Stomach (tissue), 9 donors: ENCODE data around the gene TBATA. TPM values are rescaled to one million over a fixed set of nuclear protein-coding genes. Genes with fewer than 3 reads are reported as not detected.

Experiments
- DNase-seq, 2 donors: peaks; one replicate each; pipeline versions ENCODE4 v3.0.0 to v3.0.0-alpha.2; 2013 to 2019
- H3K27ac ChIP-seq, 5 donors: fragments of 200-600 bp in 4 of 5; sonication (generic) in 4 of 5; one replicate each; pipeline ENCODE4 v1.5.1; 2013 to 2019; ENCODE audit warnings: mild to moderate bottlenecking in 1 of 5, moderate library complexity in 1 of 5
- H3K27me3 ChIP-seq, 3 donors: fragments of 200-600 bp; sonication (generic); one replicate each; pipeline ENCODE4 v1.5.1; 2017 to 2019; ENCODE audit warnings: mixed run types in 1 of 3
- H3K36me3 ChIP-seq, 4 donors: fragments of 200-600 bp; sonication (generic); 1 replicate in 3 of 4; 2 replicates in 1 of 4; pipeline ENCODE4 v1.5.1; 2016 to 2019
- H3K4me1 ChIP-seq, 4 donors: fragments of 200-600 bp; sonication (generic); one replicate each; pipeline ENCODE4 v1.5.1; 2016 to 2019
- H3K4me3 ChIP-seq, 4 donors: fragments of 200-600 bp; sonication (generic) in 3 of 4; one replicate each; pipeline ENCODE4 v1.5.1; 2016 to 2019; ENCODE audit warnings: mild to moderate bottlenecking in 1 of 4
- H3K9me3 ChIP-seq, 4 donors: fragments of 200-600 bp; sonication (generic); one replicate each; pipeline ENCODE4 v1.5.1; 2016 to 2019
- CTCF ChIP-seq, 7 experiments: fragments of 450-650 bp in 4 of 7; fragments of 200-600 bp in 3 of 7; sonication (generic) in 3 of 7; IDR thresholded peaks; one replicate each; pipeline ENCODE4 v1.5.1; 2016 to 2019; ENCODE audit warnings: antibody characterized with exemption in 7 of 7, control low read depth in 2 of 7, mild to moderate bottlenecking in 1 of 7
- EP300 ChIP-seq: sonication (generic); formaldehyde crosslinking; IDR thresholded peaks from one replicate; pipeline ENCODE4 v1.6.1; 2017; ENCODE audit warnings: antibody characterized with exemption
- POLR2A ChIP-seq, 4 donors: fragments of 450-650 bp; IDR thresholded peaks; one replicate each; pipeline ENCODE4 v1.6.1; 2016; ENCODE audit warnings: antibody characterized with exemption in 4 of 4, control low read depth in 2 of 4, mild to moderate bottlenecking in 1 of 4, moderate library complexity in 1 of 4
- POLR2AphosphoS5 ChIP-seq, 3 donors: sonication (generic); formaldehyde crosslinking; IDR thresholded peaks; one replicate each; pipeline ENCODE4 v1.6.1; 2016; ENCODE audit warnings: antibody characterized with exemption in 3 of 3
- WGBS, 5 donors: extraction: QIAGEN DNeasy Blood & Tissue Kit in 3 of 5; methylation state at CpG; one replicate each; pipeline versions ENCODE4 v1.1.5 to v1.1.7; 2013 to 2018; 5-methylcytosine and 5-hydroxymethylcytosine counted together
- intact Hi-C: fragments of 100-400 bp; cut with DNase I; formaldehyde crosslinking; loops from one replicate; pipeline ENCODE4 v1.15.1; 2023; ENCODE audit warnings: low total_unique reads
- polyA plus RNA-seq, 3 donors: library from polyadenylated mRNA; stranded (reverse); fragments of 200-250 nt; gene quantifications; one replicate each; pipeline ENCODE4 v1.2.3, GENCODE V29; 2013
- total RNA-seq, 5 donors: library from RNA; depleted of rRNA; stranded (reverse); fragments of >200 nt; gene quantifications; one replicate each; pipeline versions ENCODE4 v1.1.0 to v1.2.3, GENCODE V29; 2014 to 2016
- donor health status: healthy with polysubstance abuse.
- donor health status: Bipolar disorder and iron deficiency.
- donor health status: healthy.

Gene TBATA
- total and polyA plus RNA-seq, 8 donors, result not detected

GRCh38 chr10:70828923-70829322, 43.7 kb upstream of the TBATA start:
- no peak for DNase-seq
- Histone ChIP-seq H3K27ac (no peak overlapping the region), H3K9me3 (no peaks in the 10 kb centered on the region), H3K27me3 (no peaks in the 10 kb centered on the region), H3K4me3 (no peak overlapping the region), H3K36me3 (peaks cover 4 to 24% (median 17%) of the 10 kb centered on the region in 4 donors), H3K4me1 (peaks cover 0 to 45% (median 30%) of the 10 kb centered on the region in 4 donors)
- intact Hi-C loops, result no loop called here
- TF ChIP-seq POLR2A (IDR thresholded peaks at IDR 0.05), result no peak
- TF ChIP-seq EP300, result no peak
- TF ChIP-seq CTCF (IDR thresholded peaks at IDR 0.05), result no peak
- TF ChIP-seq POLR2AphosphoS5 (IDR thresholded peaks at IDR 0.05), result no peak
- WGBS, 5 donors, result 62 to 82% (median 70%) methylated on average over 4 of the region's 4 CpGs

- intact Hi-C loops, result no loop called here
- peaks cover 4 to 24% (median 19%) of the 10 kb centered on the region in 4 donors for H3K36me3 ChIP-seq
- no peaks in the 10 kb centered on the region for H3K27me3 ChIP-seq
- 32 to 53% (median 41%) methylated on average over 2 of the region's 2 CpGs for WGBS, 5 donors
- no peak overlapping the region for H3K4me3 ChIP-seq
- no peak for TF ChIP-seq CTCF (IDR thresholded peaks at IDR 0.05)
- no peak for TF ChIP-seq POLR2AphosphoS5 (IDR thresholded peaks at IDR 0.05)
- TF ChIP-seq POLR2A (IDR thresholded peaks at IDR 0.05), result no peak
- H3K9me3 ChIP-seq, result no peaks in the 10 kb centered on the region
- H3K27ac ChIP-seq, result no peak overlapping the region
- DNase-seq, result no peak
- peaks cover 0 to 30% (median 22%) of the 10 kb centered on the region in 4 donors for H3K4me1 ChIP-seq
Measured at GRCh38 chr10:70827086-70827757, 42.0 kb upstream of the TBATA start.

- intact Hi-C loops, result no loop called here
- no peak for TF ChIP-seq CTCF (IDR thresholded peaks at IDR 0.05)
- TF ChIP-seq POLR2A (IDR thresholded peaks at IDR 0.05), result no peak
- TF ChIP-seq POLR2AphosphoS5 (IDR thresholded peaks at IDR 0.05), result no peak
- TF ChIP-seq EP300, result no peak
- no peaks in the 10 kb centered on the region for H3K27me3 ChIP-seq
- no peak overlapping the region for H3K4me3 ChIP-seq
- WGBS, 5 donors, result 87 to 98% (median 90%) methylated on average over 2 of the region's 2 CpGs
- peaks cover 0 to 39% (median 17%) of the 10 kb centered on the region in 4 donors for H3K4me1 ChIP-seq
- no peak overlapping the region for H3K27ac ChIP-seq
- no peaks in the 10 kb centered on the region for H3K9me3 ChIP-seq
- DNase-seq, result no peak
- H3K36me3 ChIP-seq, result peaks cover 15 to 53% (median 50%) of the 10 kb centered on the region in 4 donors
Measured at GRCh38 chr10:70822076-70822820, 37.1 kb upstream of the TBATA start.

GRCh38 chr10:70820976-70821750, 36.0 kb upstream of the TBATA start:
- TF ChIP-seq POLR2A (IDR thresholded peaks at IDR 0.05) (no peak), EP300 (no peak), CTCF (IDR thresholded peaks at IDR 0.05) (no peak), POLR2AphosphoS5 (IDR thresholded peaks at IDR 0.05) (no peak)
- Histone ChIP-seq H3K27me3 (no peaks in the 10 kb centered on the region), H3K4me3 (no peak overlapping the region), H3K27ac (no peak overlapping the region), H3K9me3 (no peaks in the 10 kb centered on the region), H3K36me3 (peaks cover 15 to 50% (median 49%) of the 10 kb centered on the region in 4 donors), H3K4me1 (peaks cover 0 to 36% (median 15%) of the 10 kb centered on the region in 4 donors)
- intact Hi-C loops, result no loop called here
- WGBS, 5 donors, result 58 to 77% (median 63%) methylated on average over 4 of the region's 4 CpGs
- DNase-seq, result no peak
